ENCODE measurements around the gene KLHL30.

The KLHL30 gene

DNA sequence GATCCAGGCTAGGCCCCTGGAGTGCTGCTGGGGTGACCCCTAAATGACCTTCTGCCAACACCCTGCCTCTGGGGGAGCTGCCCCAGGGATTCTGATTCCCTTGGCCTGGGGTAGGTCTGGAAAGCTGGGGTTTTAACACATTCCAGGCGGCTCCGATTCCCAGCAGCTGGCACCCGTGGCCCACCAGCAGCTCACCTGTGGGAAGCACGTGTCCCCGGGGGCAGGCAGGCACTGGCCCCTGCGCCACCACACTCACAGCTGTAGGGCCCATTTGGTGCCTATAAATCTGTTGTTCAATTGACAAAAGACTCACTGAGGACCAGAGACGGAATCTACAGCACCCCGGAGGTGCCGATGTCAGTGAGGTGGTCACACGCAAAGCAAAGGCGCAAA, 4.1 kb upstream of the KLHL30 start:
- H2AFZ ChIP-seq (ENCODE audit: low read length) = no peak overlapping the region
- H3K4me1 ChIP-seq (ENCODE audit: low read length) = no peaks in the 10 kb centered on the region
- H4K20me1 ChIP-seq (ENCODE audit: insufficient read depth, low read length) = no peaks in the 10 kb centered on the region
- no peak overlapping the region for H3K4me3 ChIP-seq (ENCODE audit: low read length)
- no peak overlapping the region for H3K27ac ChIP-seq (ENCODE audit: low read length)
- H3K27me3 ChIP-seq (replicated peaks; ENCODE audit: insufficient read depth, low read length) = no peaks in the 10 kb centered on the region; the same call in 1 of the 2 replicates
- no peaks in the 10 kb centered on the region for H3K9me2 ChIP-seq (replicated peaks; ENCODE audit: insufficient read depth, low read length)
- no peaks in the 10 kb centered on the region for H3K79me2 ChIP-seq (ENCODE audit: low read length)
- H3K4me2 ChIP-seq (ENCODE audit: low read depth, low read length) = no peak overlapping the region
- no peaks in the 10 kb centered on the region for H3F3A ChIP-seq (ENCODE audit: insufficient read depth, low read length)
- TF ChIP-seq EZH2phosphoT487 (IDR thresholded peaks at IDR 0.05; ENCODE audit: low read length) = no peak
- TF ChIP-seq, protein P1, sequence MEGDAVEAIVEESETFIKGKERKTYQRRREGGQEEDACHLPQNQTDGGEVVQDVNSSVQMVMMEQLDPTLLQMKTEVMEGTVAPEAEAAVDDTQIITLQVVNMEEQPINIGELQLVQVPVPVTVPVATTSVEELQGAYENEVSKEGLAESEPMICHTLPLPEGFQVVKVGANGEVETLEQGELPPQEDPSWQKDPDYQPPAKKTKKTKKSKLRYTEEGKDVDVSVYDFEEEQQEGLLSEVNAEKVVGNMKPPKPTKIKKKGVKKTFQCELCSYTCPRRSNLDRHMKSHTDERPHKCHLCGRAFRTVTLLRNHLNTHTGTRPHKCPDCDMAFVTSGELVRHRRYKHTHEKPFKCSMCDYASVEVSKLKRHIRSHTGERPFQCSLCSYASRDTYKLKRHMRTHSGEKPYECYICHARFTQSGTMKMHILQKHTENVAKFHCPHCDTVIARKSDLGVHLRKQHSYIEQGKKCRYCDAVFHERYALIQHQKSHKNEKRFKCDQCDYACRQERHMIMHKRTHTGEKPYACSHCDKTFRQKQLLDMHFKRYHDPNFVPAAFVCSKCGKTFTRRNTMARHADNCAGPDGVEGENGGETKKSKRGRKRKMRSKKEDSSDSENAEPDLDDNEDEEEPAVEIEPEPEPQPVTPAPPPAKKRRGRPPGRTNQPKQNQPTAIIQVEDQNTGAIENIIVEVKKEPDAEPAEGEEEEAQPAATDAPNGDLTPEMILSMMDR (IDR thresholded peaks at IDR 0.05; ENCODE audit: low read length) = no peak
- no peak for TF ChIP-seq EZH2 (optimal IDR thresholded peaks at IDR 0.05; ENCODE audit: low read depth, low read length)
- no peaks in the 10 kb centered on the region for H3K9me3 ChIP-seq (replicated peaks; ENCODE audit: insufficient read depth, low read length)
- no peak overlapping the region for H3K9ac ChIP-seq (ENCODE audit: low read length)
- no peak for DNase-seq
- H3K36me3 ChIP-seq (replicated peaks; ENCODE audit: insufficient read depth, low read length) = no peaks in the 10 kb centered on the region

DNA sequence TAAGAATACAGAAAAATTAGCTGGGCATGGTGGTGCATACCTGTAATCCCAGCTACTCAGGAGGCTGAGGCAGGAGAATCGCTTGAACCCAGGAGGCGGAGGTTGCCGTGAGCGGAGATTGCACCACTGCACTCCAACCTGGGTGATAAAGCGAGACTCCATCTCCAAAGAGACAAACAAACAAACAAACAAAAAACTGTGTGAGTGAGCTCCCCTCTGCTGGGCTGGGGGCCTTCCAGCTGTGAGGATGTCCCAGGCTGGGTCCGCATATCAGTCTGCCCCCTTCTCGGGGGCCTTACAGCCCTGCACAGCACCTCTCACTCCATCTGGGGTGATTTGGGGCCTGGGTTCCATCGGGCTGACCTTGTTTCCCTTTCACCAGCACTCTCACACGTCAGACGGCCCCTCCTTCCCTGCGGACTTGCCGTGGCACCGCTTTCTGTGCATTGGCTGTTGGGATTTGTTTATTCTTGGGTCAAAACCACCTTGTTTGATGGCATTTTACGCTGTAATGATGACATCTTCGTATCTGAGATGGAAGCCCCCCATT, 2.8 kb upstream of the KLHL30 start:
- Histone ChIP-seq H3K4me1 (ENCODE audit: low read length) (no peaks in the 10 kb centered on the region), H3K4me2 (ENCODE audit: low read depth, low read length) (no peak overlapping the region), H3K9me2 (replicated peaks; ENCODE audit: insufficient read depth, low read length) (no peaks in the 10 kb centered on the region), H3K79me2 (ENCODE audit: low read length) (no peaks in the 10 kb centered on the region), H3K9me3 (replicated peaks; ENCODE audit: insufficient read depth, low read length) (no peaks in the 10 kb centered on the region), H3K9ac (ENCODE audit: low read length) (no peak overlapping the region), H4K20me1 (ENCODE audit: insufficient read depth, low read length) (no peaks in the 10 kb centered on the region), H3F3A (ENCODE audit: insufficient read depth, low read length) (no peaks in the 10 kb centered on the region), H3K4me3 (ENCODE audit: low read length) (no peak overlapping the region), H2AFZ (ENCODE audit: low read length) (no peak overlapping the region), H3K27me3 (replicated peaks; ENCODE audit: insufficient read depth, low read length) (no peaks in the 10 kb centered on the region; the same call in 1 of the 2 replicates), H3K36me3 (replicated peaks; ENCODE audit: insufficient read depth, low read length) (no peaks in the 10 kb centered on the region), H3K27ac (ENCODE audit: low read length) (no peak overlapping the region)
- DNase-seq = no peak
- TF ChIP-seq, protein P1 (IDR thresholded peaks at IDR 0.05; ENCODE audit: low read length) = no peak
- TF ChIP-seq EZH2 (optimal IDR thresholded peaks at IDR 0.05; ENCODE audit: low read depth, low read length) = no peak
- no peak for TF ChIP-seq EZH2phosphoT487 (IDR thresholded peaks at IDR 0.05; ENCODE audit: low read length)

DNA sequence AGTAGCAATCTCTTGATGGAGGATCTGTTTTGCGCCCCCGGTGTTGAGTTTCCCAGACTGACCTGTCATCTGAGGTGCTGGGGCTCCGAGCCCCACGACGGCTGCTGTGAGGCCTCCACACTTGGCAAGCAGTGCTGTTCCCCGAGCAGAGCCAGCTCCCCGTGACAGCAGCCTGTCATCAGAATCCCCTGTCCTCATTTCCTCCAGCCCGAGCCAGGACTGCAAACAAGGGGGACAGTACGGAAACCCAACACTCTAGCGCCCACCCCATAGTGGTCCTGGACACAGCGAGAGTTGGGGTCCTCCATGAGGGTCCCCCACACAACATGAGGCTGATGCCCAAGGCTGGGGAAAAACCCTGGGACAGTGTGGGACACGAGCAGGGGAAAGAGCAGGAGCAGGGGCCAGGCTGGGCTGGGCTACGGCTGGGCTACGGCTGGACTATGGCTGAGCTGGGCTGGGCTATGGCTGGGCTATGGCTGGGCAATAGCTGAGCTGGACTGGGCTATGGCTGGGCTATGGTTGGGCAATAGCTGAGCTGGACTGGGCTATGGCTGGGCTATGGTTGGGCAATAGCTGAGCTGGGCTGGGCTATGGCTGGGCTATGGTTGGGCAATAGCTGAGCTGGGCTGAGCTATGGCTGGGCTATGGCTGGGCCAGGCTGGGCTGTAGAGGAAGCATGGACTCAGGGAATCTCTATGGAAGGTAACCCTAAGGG, 1.5 kb upstream of the KLHL30 start:
- no peaks in the 10 kb centered on the region for H3K79me2 ChIP-seq (ENCODE audit: low read length)
- H3K4me2 ChIP-seq (ENCODE audit: low read depth, low read length) = no peak overlapping the region
- no peaks in the 10 kb centered on the region; the same call in 1 of the 2 replicates for H3K27me3 ChIP-seq (replicated peaks; ENCODE audit: insufficient read depth, low read length)
- H3F3A ChIP-seq (ENCODE audit: insufficient read depth, low read length) = no peaks in the 10 kb centered on the region
- H3K9me3 ChIP-seq (replicated peaks; ENCODE audit: insufficient read depth, low read length) = no peaks in the 10 kb centered on the region
- H4K20me1 ChIP-seq (ENCODE audit: insufficient read depth, low read length) = no peaks in the 10 kb centered on the region
- TF ChIP-seq, protein P1 (IDR thresholded peaks at IDR 0.05; ENCODE audit: low read length) = no peak
- no peak for TF ChIP-seq EZH2 (optimal IDR thresholded peaks at IDR 0.05; ENCODE audit: low read depth, low read length)
- no peak for TF ChIP-seq EZH2phosphoT487 (IDR thresholded peaks at IDR 0.05; ENCODE audit: low read length)
- no peak overlapping the region for H3K4me3 ChIP-seq (ENCODE audit: low read length)
- H2AFZ ChIP-seq (ENCODE audit: low read length) = no peak overlapping the region
- H3K36me3 ChIP-seq (replicated peaks; ENCODE audit: insufficient read depth, low read length) = no peaks in the 10 kb centered on the region
- no peaks in the 10 kb centered on the region for H3K9me2 ChIP-seq (replicated peaks; ENCODE audit: insufficient read depth, low read length)
- no peaks in the 10 kb centered on the region for H3K4me1 ChIP-seq (ENCODE audit: low read length)
- no peak overlapping the region for H3K27ac ChIP-seq (ENCODE audit: low read length)
- no peak for DNase-seq
- no peak overlapping the region for H3K9ac ChIP-seq (ENCODE audit: low read length)
